ENCODE data around the gene PAK6. TPM values are rescaled to one million over a fixed set of nuclear protein-coding genes. Genes with fewer than 3 reads are reported as not detected.

PAK6 gene
- total RNA-seq, 1 experiment from 2014 or later, result 0.84 TPM

DNA sequence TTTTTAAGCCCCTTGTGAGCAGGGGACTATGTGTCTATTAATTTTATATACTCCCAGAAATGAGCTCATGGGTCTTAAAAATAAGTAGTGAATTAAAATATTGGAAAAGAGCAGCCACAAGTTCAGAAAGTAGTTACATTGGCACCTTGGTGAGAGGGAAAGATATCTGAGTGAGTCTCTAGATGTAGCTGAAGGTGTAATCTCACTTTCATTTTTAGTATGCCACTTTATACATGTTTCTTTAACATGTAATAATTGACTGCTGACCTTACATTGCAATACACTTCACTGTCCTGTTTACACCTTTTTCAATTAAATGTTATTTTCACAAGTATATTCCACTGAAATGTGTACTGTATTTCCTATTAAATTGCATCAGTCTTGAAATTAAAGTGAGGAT is 12.1 kb upstream of the PAK6 start:
- no peaks in the 10 kb centered on the region for H3K9me3 ChIP-seq (ENCODE audit: low read depth, low read length, poor library complexity, severe bottlenecking)
- peaks cover 67% of the 10 kb centered on the region for H3K36me3 ChIP-seq (ENCODE audit: insufficient read depth, low read length, poor library complexity, severe bottlenecking)
- POLR2A ChIA-PET (ENCODE audit: low non-redundant PET), result interaction anchor here (0.6 to 0.8 kb wide), 2 partner anchors 13 to 501 kb away, joined by 3 to 5 read pairs; no protein-coding TSS in a partner anchor

DNA sequence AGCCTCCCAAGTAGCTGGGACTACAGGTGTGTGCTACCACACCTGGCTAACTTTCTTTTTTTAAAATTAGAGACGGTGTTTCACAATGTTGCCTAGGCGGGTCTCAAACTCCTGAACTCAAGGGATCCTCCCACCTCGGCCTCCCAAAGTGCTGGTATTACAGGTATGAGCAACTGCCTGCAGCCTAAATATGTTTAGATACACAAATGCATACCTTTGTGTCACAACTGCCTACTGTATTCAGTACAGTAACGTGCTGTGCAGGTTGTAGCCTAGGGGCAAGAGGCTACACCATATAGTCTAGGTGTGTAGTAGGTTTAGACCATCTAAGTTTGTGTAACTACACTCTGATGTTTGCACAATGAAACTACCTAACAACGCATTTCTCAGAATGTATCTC is 9.5 kb upstream of the PAK6 start:
- intact Hi-C loops (cut with micrococcal nuclease; ENCODE audit: unreplicated experiment), result no loop called here
- Histone ChIP-seq H3K4me1 (ENCODE audit: insufficient read depth, low read length, poor library complexity, severe bottlenecking) (no peaks in the 10 kb centered on the region), H3K9me3 (ENCODE audit: low read depth, low read length, poor library complexity, severe bottlenecking) (no peaks in the 10 kb centered on the region), H3K4me3 (ENCODE audit: low read depth, low read length, poor library complexity, severe bottlenecking) (no peak overlapping the region), H3K27me3 (replicated peaks; ENCODE audit: insufficient read depth, low read depth, low read length, poor library complexity) (no peaks in the 10 kb centered on the region), H3K36me3 (ENCODE audit: insufficient read depth, low read length, poor library complexity, severe bottlenecking) (peaks cover 46% of the 10 kb centered on the region), H3K27ac (ENCODE audit: low read depth, low read length, poor library complexity, severe bottlenecking) (no peak overlapping the region)
- POLR2A ChIA-PET (ENCODE audit: low non-redundant PET), result no interaction called here
- TF ChIP-seq EZH2 (IDR thresholded peaks at IDR 0.05; ENCODE audit: borderline replicate concordance, low read depth, low read length, poor library complexity, severe bottlenecking), result no peak
- TF ChIP-seq, protein P1, sequence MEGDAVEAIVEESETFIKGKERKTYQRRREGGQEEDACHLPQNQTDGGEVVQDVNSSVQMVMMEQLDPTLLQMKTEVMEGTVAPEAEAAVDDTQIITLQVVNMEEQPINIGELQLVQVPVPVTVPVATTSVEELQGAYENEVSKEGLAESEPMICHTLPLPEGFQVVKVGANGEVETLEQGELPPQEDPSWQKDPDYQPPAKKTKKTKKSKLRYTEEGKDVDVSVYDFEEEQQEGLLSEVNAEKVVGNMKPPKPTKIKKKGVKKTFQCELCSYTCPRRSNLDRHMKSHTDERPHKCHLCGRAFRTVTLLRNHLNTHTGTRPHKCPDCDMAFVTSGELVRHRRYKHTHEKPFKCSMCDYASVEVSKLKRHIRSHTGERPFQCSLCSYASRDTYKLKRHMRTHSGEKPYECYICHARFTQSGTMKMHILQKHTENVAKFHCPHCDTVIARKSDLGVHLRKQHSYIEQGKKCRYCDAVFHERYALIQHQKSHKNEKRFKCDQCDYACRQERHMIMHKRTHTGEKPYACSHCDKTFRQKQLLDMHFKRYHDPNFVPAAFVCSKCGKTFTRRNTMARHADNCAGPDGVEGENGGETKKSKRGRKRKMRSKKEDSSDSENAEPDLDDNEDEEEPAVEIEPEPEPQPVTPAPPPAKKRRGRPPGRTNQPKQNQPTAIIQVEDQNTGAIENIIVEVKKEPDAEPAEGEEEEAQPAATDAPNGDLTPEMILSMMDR (conservative IDR thresholded peaks at IDR 0.05; ENCODE audit: low read depth, low read length), result no peak
- DNase-seq (ENCODE audit: low spot score), result no peak
- CTCF ChIA-PET, result no interaction called here
- BruUV-seq (replicated peaks), result no TSS peak

More for the DNA sequence above, 12.1 kb upstream of the PAK6 start:
- DNase-seq (ENCODE audit: low spot score), result no peak
- TF ChIP-seq EZH2 (IDR thresholded peaks at IDR 0.05; ENCODE audit: borderline replicate concordance, low read depth, low read length, poor library complexity, severe bottlenecking), result no peak
- TF ChIP-seq, protein P1 (conservative IDR thresholded peaks at IDR 0.05; ENCODE audit: low read depth, low read length), result no peak
- no peaks in the 10 kb centered on the region for H3K27me3 ChIP-seq (replicated peaks; ENCODE audit: insufficient read depth, low read depth, low read length, poor library complexity)
- no peak overlapping the region for H3K4me3 ChIP-seq (ENCODE audit: low read depth, low read length, poor library complexity, severe bottlenecking)
- BruUV-seq (replicated peaks), result no TSS peak
- H3K27ac ChIP-seq (ENCODE audit: low read depth, low read length, poor library complexity, severe bottlenecking), result no peak overlapping the region
- intact Hi-C loops (cut with micrococcal nuclease; ENCODE audit: unreplicated experiment), result no loop called here
- no peaks in the 10 kb centered on the region for H3K4me1 ChIP-seq (ENCODE audit: insufficient read depth, low read length, poor library complexity, severe bottlenecking)
- CTCF ChIA-PET, result no interaction called here

DNA sequence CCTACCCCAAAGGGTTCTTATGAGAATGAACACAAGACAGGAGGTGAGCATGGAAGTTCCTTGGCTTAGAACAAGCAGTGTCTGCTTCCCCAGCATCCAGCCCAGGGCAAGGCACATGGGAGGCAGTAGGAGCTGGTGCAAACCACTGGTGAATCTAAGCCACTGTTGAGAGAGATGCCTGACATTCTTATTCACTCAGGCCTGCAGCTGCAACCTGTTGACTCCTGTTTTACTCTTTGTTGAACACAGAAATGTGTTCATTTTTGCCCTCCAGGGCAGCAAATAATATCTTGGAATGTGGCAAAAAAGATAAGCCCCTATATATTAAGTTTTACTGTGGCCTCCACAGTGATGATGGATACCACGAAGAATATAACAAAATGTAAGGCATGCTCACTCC is 8.9 kb upstream of the PAK6 start:
- Histone ChIP-seq H3K27ac (ENCODE audit: low read depth, low read length, poor library complexity, severe bottlenecking) (no peak overlapping the region), H3K4me3 (ENCODE audit: low read depth, low read length, poor library complexity, severe bottlenecking) (no peak overlapping the region), H3K9me3 (ENCODE audit: low read depth, low read length, poor library complexity, severe bottlenecking) (no peaks in the 10 kb centered on the region), H3K27me3 (replicated peaks; ENCODE audit: insufficient read depth, low read depth, low read length, poor library complexity) (no peaks in the 10 kb centered on the region), H3K36me3 (ENCODE audit: insufficient read depth, low read length, poor library complexity, severe bottlenecking) (peaks cover 40% of the 10 kb centered on the region), H3K4me1 (ENCODE audit: insufficient read depth, low read length, poor library complexity, severe bottlenecking) (no peaks in the 10 kb centered on the region)
- no peak for DNase-seq (ENCODE audit: low spot score)
- POLR2A ChIA-PET (ENCODE audit: low non-redundant PET), result interaction anchor here (0.6 kb wide), 1 partner anchor 9 kb away, joined by 7 read pairs; no protein-coding TSS in a partner anchor
- CTCF ChIA-PET, result no interaction called here
- TF ChIP-seq, protein P1 (conservative IDR thresholded peaks at IDR 0.05; ENCODE audit: low read depth, low read length), result no peak
- TF ChIP-seq EZH2 (IDR thresholded peaks at IDR 0.05; ENCODE audit: borderline replicate concordance, low read depth, low read length, poor library complexity, severe bottlenecking), result no peak
- no TSS peak for BruUV-seq (replicated peaks)
- intact Hi-C loops (cut with micrococcal nuclease; ENCODE audit: unreplicated experiment), result no loop called here
